Upper lobe of left lung (tissue), 6 donors: ENCODE data around the gene NPBWR2. TPM values are rescaled to one million over a fixed set of nuclear protein-coding genes. Genes with fewer than 3 reads are reported as not detected.

Source experiments
- ATAC-seq, 2 donors: fragments of 200-7000 bp; cut with Tn5 transposase; one replicate each; pipeline ENCODE4 v1.9.1; 2022; ENCODE audit warnings: mild to moderate bottlenecking in 2 of 2, moderate library complexity in 2 of 2; ENCODE audit not compliant: low FRiP score in 2 of 2
- DNase-seq, 2 donors: peaks; one replicate each; pipeline ENCODE4 v3.0.0-alpha.2; 2019 to 2020
- H3K27ac ChIP-seq, 4 donors: fragments of 200-600 bp; sonication (generic); one replicate each; pipeline ENCODE4 v1.5.1; 2016 to 2019
- H3K27me3 ChIP-seq, 4 donors: fragments of 200-600 bp; sonication (generic); one replicate each; pipeline ENCODE4 v1.5.1; 2017 to 2019
- H3K36me3 ChIP-seq, 4 donors: fragments of 200-600 bp; sonication (generic); one replicate each; pipeline ENCODE4 v1.5.1; 2016 to 2019
- H3K4me1 ChIP-seq, 4 donors: fragments of 200-600 bp; sonication (generic); one replicate each; pipeline ENCODE4 v1.5.1; 2018 to 2019
- H3K4me3 ChIP-seq, 4 donors: fragments of 200-600 bp; sonication (generic); one replicate each; pipeline ENCODE4 v1.5.1; 2017 to 2019; ENCODE audit warnings: mild to moderate bottlenecking in 2 of 4, moderate library complexity in 1 of 4
- H3K9me3 ChIP-seq, 4 donors: fragments of 200-600 bp; sonication (generic); one replicate each; pipeline ENCODE4 v1.5.1; 2018 to 2019
- CTCF ChIP-seq, 6 experiments: fragments of 450-650 bp in 4 of 6; fragments of 200-600 bp in 2 of 6; sonication (generic) in 2 of 6; IDR thresholded peaks; one replicate each; pipeline ENCODE4 v1.5.1; 2016 to 2019; ENCODE audit warnings: antibody characterized with exemption in 6 of 6
- EP300 ChIP-seq, 4 donors: sonication (generic); formaldehyde crosslinking; IDR thresholded peaks; one replicate each; pipeline ENCODE4 v1.5.1; 2017; ENCODE audit warnings: antibody characterized with exemption in 4 of 4, control low read depth in 2 of 4
- POLR2A ChIP-seq, 4 donors: fragments of 450-650 bp; IDR thresholded peaks; one replicate each; pipeline ENCODE4 v1.5.1; 2016 to 2017; ENCODE audit warnings: antibody characterized with exemption in 4 of 4, mild to moderate bottlenecking in 2 of 4
- POLR2AphosphoS5 ChIP-seq, 2 donors: sonication (generic); formaldehyde crosslinking; IDR thresholded peaks; one replicate each; pipeline ENCODE4 v1.5.1; 2017; ENCODE audit warnings: antibody characterized with exemption in 2 of 2
- WGBS, 2 donors: methylation state at CpG; one replicate each; pipeline ENCODE4 v1.1.5; 2017 to 2018; 5-methylcytosine and 5-hydroxymethylcytosine counted together
- total RNA-seq, 6 donors: library from RNA; depleted of rRNA in 4 of 6; stranded (reverse); fragments of >200 nt in 4 of 6; gene quantifications; one replicate each; pipeline versions ENCODE4 v1.1.0 to v1.2.1, GENCODE V29; 2016 to 2021
- donor health status: DM: no; HTN: no; CAD: no; lungs with moderate emphysema.
- donor health status: DM: no; HTN: yes; CAD: no; lungs with severe emphysema.

Gene NPBWR2
- total RNA-seq, 6 donors from 2014 or later: not detected

DNA sequence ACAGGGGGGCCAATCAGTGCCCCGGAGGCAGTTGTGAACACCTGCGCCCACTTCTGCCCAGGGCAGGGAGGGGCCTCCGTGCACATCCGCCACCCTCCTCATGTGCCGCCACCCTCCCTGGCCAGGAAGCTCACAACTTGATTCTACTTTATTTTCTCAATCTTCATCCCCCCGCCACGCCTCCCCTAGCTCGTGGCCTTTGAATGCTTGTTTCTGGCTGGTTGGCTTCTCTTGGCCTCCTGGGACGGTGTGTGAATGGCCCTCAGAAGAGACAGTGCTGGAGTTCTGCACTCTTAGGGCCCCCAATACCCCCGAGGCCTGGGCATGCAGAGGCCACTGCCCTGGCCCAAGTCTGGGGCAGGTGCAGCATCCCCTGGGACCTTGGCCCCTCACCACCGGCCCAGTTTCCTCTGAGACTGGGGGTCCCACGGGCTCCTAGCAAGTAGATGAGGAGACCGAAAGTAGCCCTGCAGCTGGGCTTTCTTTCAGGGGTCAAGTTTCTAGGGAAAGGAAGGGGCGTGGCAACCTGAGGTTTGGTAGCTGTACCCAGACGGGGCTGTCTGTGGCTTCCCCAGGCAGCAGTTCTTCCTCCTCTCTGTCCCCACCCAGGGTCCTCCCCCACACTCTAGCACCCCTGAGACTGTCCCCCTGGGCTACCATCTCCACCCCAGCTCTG, 29.4 kb downstream of the NPBWR2 start:
- H3K4me1 ChIP-seq: peaks cover 26 to 62% (median 34%) of the 10 kb centered on the region in 4 donors
- ATAC-seq (no peak), DNase-seq (peak in 1 of 2 donors; percentile 71)
- peak overlapping the region; percentile 71 to 92 (median 80) for H3K4me3 ChIP-seq
- H3K27me3 ChIP-seq: no peaks in the 10 kb centered on the region
- TF ChIP-seq CTCF (IDR thresholded peaks at IDR 0.05) (no peak), EP300 (IDR thresholded peaks at IDR 0.05) (no peak), POLR2A (IDR thresholded peaks at IDR 0.05) (no peak), POLR2AphosphoS5 (IDR thresholded peaks at IDR 0.05) (no peak)
- H3K27ac ChIP-seq: peak overlapping the region; percentile 78 to 94 (median 88)
- H3K9me3 ChIP-seq: no peaks in the 10 kb centered on the region
- H3K36me3 ChIP-seq: peaks cover 0 to 30% (median 20%) of the 10 kb centered on the region in 4 donors
- 43 to 53% methylated on average over 9 to 12 of the region's 15 CpGs for WGBS, 2 donors

DNA sequence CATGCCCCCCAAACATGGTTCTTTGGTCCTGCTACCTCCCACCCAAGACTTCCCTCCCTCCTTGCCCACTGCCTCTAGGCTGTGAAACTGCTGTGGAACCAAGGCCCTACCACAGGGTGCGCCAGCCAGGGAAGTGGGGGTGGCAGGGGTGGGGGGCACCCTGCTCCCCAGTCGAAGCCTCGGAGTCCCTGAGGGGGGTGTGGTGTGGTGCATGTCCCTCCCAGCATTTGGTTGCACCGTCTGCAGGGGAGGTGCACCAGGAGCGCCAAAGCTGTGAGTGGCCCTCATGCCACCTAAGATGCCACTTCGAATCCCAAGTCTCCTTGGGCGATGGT, 29.9 kb downstream of the NPBWR2 start:
- Histone ChIP-seq H3K9me3 (no peaks in the 10 kb centered on the region), H3K27ac (peak overlapping the region; percentile 78 to 94 (median 88)), H3K36me3 (peaks cover 0 to 35% (median 21%) of the 10 kb centered on the region in 4 donors), H3K4me1 (peaks cover 22 to 57% (median 29%) of the 10 kb centered on the region in 4 donors), H3K27me3 (no peaks in the 10 kb centered on the region), H3K4me3 (peak overlapping the region; percentile 29 to 92 (median 76))
- no peak for ATAC-seq
- TF ChIP-seq POLR2A (IDR thresholded peaks at IDR 0.05) (no peak), EP300 (IDR thresholded peaks at IDR 0.05) (no peak), CTCF (IDR thresholded peaks at IDR 0.05) (no peak), POLR2AphosphoS5 (IDR thresholded peaks at IDR 0.05) (no peak)
- no peak for DNase-seq
- 47 to 64% methylated on average over 3 to 7 of the region's 7 CpGs for WGBS, 2 donors

DNA sequence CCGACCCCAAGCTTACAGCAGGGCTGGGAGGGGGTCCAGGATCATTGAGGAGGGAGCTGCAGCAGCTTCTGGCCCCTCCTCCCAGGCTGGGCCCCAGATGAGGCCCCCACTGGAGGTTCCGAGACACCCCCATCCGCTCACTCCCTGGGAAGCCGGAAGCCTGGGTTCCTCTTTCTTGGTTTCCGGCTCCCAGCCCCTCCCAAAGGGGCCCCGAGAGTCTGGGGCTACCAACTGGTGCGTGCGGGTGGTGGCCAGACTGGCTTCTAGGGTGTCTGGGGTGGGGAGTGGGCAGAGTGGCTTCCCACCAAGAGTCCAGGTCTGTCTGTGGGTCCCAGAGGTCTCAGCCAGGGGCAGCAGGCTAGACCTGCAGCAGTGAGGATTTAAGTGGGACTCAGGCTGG, 30.3 kb downstream of the NPBWR2 start:
- Histone ChIP-seq H3K36me3 (peaks cover 0 to 39% (median 23%) of the 10 kb centered on the region in 4 donors), H3K27me3 (no peaks in the 10 kb centered on the region), H3K27ac (peak overlapping the region; percentile 78 to 94 (median 88)), H3K4me1 (peaks cover 19 to 52% (median 25%) of the 10 kb centered on the region in 4 donors), H3K4me3 (peak overlapping the region in 3 of 4 donors; percentile 71 to 92 (median 80)), H3K9me3 (no peaks in the 10 kb centered on the region)
- 74% methylated on average over 8 of the region's 8 CpGs; no CpG with 5 or more reads in 1 of the 2 donors for WGBS, 2 donors
- ATAC-seq (peak in 1 of 2 donors; percentile 26), DNase-seq (peak in 1 of 2 donors; percentile 48)
- TF ChIP-seq POLR2AphosphoS5 (IDR thresholded peaks at IDR 0.05) (no peak), POLR2A (IDR thresholded peaks at IDR 0.05) (peak in 1 of 4 donors; percentile 10)

DNA sequence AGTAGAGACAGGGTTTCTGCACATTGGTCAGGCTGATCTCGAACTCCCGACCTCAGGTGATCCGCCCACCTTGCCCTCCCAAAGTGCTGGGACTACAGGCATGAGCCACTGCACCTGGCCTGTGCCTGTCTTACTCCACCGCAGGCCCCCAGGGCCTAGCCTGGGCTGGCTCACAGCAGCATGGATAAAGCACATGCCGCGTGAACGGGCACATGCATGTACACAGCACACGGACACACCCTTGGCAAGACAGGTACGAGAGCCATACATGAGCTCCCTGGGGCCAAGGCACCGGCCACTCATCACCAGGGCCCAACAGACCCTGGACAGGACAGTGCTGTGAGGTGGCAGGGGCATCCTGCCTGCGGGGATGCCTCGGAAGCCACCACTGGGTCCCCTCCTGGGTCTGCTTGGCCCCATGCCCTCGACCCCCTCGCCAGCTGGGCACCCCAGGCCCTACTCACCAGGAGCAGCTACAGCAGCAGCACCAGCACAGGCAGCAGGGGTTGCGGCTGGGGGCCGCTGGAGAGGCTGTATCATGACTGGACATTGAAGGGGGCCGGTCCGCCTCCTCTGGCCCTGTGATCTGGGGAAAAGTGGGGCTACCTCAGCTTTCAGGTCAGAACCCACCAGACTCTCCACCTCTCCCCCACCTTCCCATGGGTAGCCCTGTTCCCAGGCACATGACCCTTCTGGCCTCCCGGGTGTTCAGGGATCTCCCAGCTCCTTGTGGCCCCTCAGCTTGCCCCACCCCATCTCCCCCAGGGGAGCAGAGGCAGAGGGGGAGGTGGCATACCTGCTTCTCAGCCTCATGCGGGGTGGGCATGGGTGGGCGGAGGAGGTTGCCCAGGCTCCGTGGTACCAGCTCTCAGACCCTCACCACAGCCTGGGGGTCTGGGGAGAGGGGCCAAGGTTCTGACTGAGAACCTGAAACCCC, 31.0 kb downstream of the NPBWR2 start:
- Histone ChIP-seq H3K36me3 (peaks cover 0 to 41% (median 24%) of the 10 kb centered on the region in 4 donors), H3K4me1 (peaks cover 17 to 45% (median 21%) of the 10 kb centered on the region in 4 donors), H3K27ac (peak overlapping the region; percentile 78 to 94 (median 88)), H3K27me3 (no peaks in the 10 kb centered on the region), H3K4me3 (peak overlapping the region in 3 of 4 donors; percentile 71 to 92 (median 80)), H3K9me3 (no peaks in the 10 kb centered on the region)
- WGBS, 2 donors: 88 to 91% methylated on average over 8 to 22 of the region's 22 CpGs
- no peak for DNase-seq
- no peak for ATAC-seq
- TF ChIP-seq CTCF (IDR thresholded peaks at IDR 0.05) (no peak), POLR2A (IDR thresholded peaks at IDR 0.05) (no peak), POLR2AphosphoS5 (IDR thresholded peaks at IDR 0.05) (no peak), EP300 (IDR thresholded peaks at IDR 0.05) (no peak)

GRCh38 chr20:64075556-64075955, 31.8 kb downstream of the NPBWR2 start:
- TF ChIP-seq CTCF (IDR thresholded peaks at IDR 0.05) (no peak), POLR2A (IDR thresholded peaks at IDR 0.05) (no peak), POLR2AphosphoS5 (IDR thresholded peaks at IDR 0.05) (no peak), EP300 (IDR thresholded peaks at IDR 0.05) (no peak)
- Histone ChIP-seq H3K36me3 (peaks cover 0 to 41% (median 24%) of the 10 kb centered on the region in 4 donors), H3K27ac (no peak overlapping the region), H3K4me1 (peaks cover 12 to 37% (median 21%) of the 10 kb centered on the region in 4 donors), H3K4me3 (no peak overlapping the region), H3K9me3 (no peaks in the 10 kb centered on the region), H3K27me3 (no peaks in the 10 kb centered on the region)
- ATAC-seq: no peak
- 90 to 97% methylated on average over 11 to 12 of the region's 12 CpGs for WGBS, 2 donors
- no peak for DNase-seq
